GM18951 (cell line): ENCODE data around the gene MUSTN1.

Experiments used
- POLR2A ChIP-seq: IDR thresholded peaks from 4 replicates; pipeline ENCODE4 v1.6.1; 2011; ENCODE audit warnings: mild to moderate bottlenecking; ENCODE audit not compliant: insufficient read length, insufficient read depth; ENCODE audit errors: extremely low read depth
- in situ Hi-C: fragments of 300-500 bp; cut with MboI; formaldehyde crosslinking; loops from one replicate; pipeline ENCODE4 v1.12.0; 2022; ENCODE audit warnings: low sequenced_read_pairs, mixed read lengths, inconsistent platforms; ENCODE audit not compliant: unreplicated experiment

MUSTN1 gene

DNA sequence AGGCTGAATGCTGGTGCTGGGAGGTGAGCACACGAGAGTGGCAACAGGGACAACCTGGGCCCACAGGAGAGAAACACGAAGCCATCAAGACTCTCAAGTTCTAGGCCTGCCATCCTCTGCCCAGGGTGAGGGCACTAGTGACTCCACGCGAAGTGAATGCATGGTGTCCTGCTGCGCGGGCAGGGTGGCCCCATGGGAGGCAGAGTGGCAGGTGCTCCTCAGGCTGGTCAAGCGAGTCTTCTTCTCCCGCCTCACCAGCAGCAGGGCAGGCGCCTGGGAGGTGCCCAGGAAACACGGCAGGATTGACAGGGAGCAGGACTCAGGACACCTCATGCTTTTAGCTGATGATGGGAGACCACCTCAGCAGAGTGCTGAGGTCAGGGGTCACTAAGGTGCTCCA lies 35.7 kb upstream of the MUSTN1 start:
- in situ Hi-C loops = no loop called here
- no peak for TF ChIP-seq POLR2A

DNA sequence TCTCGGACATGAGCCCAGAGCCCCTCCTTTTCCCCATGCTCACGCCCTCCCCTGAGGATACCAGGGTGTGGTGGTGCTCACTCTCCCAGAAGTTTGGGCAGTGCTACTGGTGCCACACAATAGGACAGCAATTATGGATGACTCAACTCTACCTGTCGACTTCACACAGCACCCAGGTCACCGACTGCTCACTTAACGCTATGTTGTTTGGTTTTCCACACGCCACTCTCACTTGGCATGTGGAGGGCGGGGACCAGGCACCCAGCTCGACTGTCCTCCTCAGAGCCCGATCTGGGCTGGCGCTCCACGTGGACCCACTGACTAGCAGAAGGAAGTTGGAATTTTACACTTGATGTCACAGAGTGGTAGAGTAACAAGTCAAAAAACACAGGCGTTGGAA lies 31.6 kb upstream of the MUSTN1 start:
- no peak for TF ChIP-seq POLR2A
- in situ Hi-C loops = no loop called here

DNA sequence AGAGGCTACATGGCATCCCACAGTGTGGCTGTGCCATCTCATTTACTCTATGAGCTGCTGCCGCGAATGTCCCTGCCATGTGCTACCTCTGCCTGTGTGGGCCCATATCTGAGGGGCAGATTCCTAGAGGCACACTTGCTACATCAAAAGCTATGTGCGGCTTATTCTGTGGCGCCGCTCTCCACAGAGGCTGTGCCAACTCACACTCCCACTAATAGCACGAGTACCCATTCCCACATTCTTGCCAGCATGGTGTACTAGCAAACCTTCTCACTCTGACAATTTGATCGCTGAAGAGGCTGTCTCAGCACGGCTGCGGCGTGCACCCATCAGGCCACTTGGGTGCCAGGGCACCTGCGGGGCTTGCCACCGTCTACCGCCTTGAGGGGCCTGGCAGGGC lies 31.2 kb upstream of the MUSTN1 start:
- in situ Hi-C loops = no loop called here

GRCh38 chr3:52860424-52860768 lies 25.6 kb upstream of the MUSTN1 start:
- in situ Hi-C loops = no loop called here
- no peak for TF ChIP-seq POLR2A

More for the DNA sequence above, 31.2 kb upstream of the MUSTN1 start:
- no peak for TF ChIP-seq POLR2A

DNA sequence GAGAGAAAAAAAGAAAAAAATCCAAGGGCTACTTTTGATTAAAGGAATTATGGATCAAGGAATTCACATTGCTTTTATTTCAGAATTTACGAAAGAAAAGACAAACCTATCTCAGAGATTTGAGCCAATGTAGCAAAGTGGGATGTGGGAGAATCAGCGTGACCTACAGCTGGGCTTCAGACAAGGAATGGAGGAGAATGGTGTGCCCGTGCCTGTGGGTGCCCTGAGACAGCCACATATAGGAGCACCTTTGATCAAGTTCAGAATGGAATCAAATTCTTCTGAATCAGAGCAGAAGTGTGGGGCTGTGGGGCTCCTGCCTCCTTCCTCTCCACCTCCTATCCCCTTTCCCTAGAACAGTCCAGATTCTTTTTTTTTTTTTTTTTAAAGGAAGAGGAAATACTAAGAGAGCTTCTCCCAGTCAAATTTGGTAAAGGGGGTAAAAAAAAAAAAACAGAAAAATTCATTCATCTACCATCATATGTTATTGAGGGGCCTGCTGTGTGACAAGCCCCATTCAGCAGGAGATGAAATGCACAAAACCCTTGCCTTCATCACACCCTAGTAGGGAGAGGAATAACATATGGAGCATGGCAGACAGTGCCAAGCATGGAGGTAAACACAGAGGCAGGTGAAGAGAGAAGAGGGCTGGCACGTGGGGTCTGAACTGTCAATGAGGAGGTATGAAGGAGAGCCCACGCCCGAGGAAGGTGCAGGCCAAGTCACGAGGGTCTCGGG lies 25.0 kb upstream of the MUSTN1 start:
- no peak for TF ChIP-seq POLR2A
- in situ Hi-C loops = no loop called here

- TF ChIP-seq POLR2A = no peak
These were observed 23.0 kb upstream of the MUSTN1 start for GRCh38 chr3:52857864-52858263.

DNA sequence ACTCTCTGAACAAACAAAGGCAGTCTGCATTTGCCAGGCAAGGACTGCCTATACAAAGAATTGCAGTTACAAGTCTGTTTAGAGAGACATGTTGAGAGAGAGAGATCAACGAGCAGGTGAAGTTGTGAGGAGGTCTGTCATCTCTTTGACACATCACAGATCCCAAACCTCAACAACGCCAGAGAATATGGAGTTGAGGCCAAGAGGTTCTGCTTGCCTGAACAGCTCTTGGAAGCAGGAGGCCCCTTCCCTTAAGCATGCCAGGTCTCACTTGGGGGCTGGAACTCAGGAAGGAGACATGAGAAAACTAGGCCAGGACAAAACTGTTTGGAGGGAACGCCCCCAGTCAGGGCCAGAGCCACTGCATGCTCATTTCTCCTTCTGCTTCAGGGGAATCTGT lies 22.3 kb upstream of the MUSTN1 start:
- in situ Hi-C loops = no loop called here
- TF ChIP-seq POLR2A = no peak

More at GRCh38 chr3:52857864-52858263, 23.0 kb upstream of the MUSTN1 start:
- in situ Hi-C loops = no loop called here

GRCh38 chr3:52856666-52857065 lies 21.8 kb upstream of the MUSTN1 start:
- in situ Hi-C loops = no loop called here
- TF ChIP-seq POLR2A = no peak

- TF ChIP-seq POLR2A = no peak
- in situ Hi-C loops = loop anchor here (5.0 kb wide), 1 partner anchor 213 kb away; no protein-coding TSS in a partner anchor
These were observed 19.2 kb upstream of the MUSTN1 start for GRCh38 chr3:52854013-52854412.

GRCh38 chr3:52852419-52852818 lies 17.6 kb upstream of the MUSTN1 start:
- TF ChIP-seq POLR2A = no peak
- in situ Hi-C loops = loop anchor here (5.0 kb wide), 1 partner anchor 215 kb away; no protein-coding TSS in a partner anchor

DNA sequence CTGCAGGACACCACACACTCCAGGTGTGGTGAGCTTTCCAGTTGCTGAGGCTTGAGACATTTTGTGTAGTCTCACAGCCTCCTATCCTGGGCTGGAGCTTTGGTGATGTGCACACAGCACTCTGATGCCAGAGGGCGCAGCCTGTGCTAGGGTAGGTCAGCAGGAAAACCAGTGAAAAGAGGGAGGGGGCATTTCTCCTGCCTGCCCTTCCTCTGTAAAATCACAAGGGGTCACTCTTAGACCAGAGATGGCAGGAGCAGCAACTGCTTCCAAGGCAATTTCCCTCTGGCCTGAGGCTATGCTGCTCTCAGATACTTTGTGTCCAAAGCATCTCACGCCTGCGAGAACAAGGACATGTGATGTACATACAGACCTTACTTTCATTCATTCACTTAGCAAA lies 16.5 kb upstream of the MUSTN1 start:
- in situ Hi-C loops = loop anchor here (5.0 kb wide), 1 partner anchor 216 kb away; no protein-coding TSS in a partner anchor

GRCh38 chr3:52849656-52850055 lies 14.8 kb upstream of the MUSTN1 start:
- no peak for TF ChIP-seq POLR2A
- in situ Hi-C loops = loop anchor here (5.0 kb wide), 1 partner anchor 218 kb away; no protein-coding TSS in a partner anchor

More for the DNA sequence above, 16.5 kb upstream of the MUSTN1 start:
- no peak for TF ChIP-seq POLR2A

DNA sequence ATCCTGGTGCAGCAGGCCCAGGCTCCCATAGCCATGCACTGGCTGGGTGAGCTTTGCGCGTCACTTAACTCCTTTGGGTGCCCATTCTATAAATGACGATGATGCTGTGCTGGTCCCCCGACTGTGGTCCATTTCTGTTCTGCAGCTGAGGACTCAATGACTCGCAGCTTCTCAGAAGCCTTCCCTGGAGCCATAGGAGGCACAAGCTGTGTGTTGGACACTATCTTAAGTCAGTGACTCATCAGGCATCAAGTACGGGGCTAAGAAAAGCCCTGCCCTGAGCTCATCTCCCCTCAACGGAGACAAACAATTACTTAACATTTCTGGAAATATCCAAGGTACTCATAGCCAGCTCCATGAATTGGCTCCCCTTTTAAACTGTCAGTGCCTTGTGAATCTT lies 13.8 kb upstream of the MUSTN1 start:
- in situ Hi-C loops = no loop called here

GRCh38 chr3:52847726-52848125 lies 12.9 kb upstream of the MUSTN1 start:
- in situ Hi-C loops = no loop called here
- TF ChIP-seq POLR2A = no peak

More for the DNA sequence above, 13.8 kb upstream of the MUSTN1 start:
- no peak for TF ChIP-seq POLR2A
